Heart right ventricle (tissue), 16 donors: ENCODE results near the gene ZDHHC4. TPM values are rescaled to one million over a fixed set of nuclear protein-coding genes. Genes with fewer than 3 reads are reported as not detected.

ENCODE experiments used
- ATAC-seq, 8 donors: fragments of 200-7000 bp; cut with Tn5 transposase; one replicate each; pipeline ENCODE4 v1.9.1; 2020; ENCODE audit warnings: mild to moderate bottlenecking in 8 of 8, moderate library complexity in 8 of 8, moderate number of reproducible peaks in 1 of 8
- DNase-seq, 2 donors: peaks; one replicate each; pipeline ENCODE4 v3.0.0-alpha.2; 2020
- H3K27ac ChIP-seq, 10 donors: fragments of 200-600 bp; sonication (generic) in 2 of 10; one replicate each; pipeline versions ENCODE4 v1.5.0 to v1.8.0; 2020 to 2022; ENCODE audit warnings: mild to moderate bottlenecking in 3 of 10
- H3K27me3 ChIP-seq, 7 donors: fragments of 200-600 bp; one replicate each; pipeline ENCODE4 v1.8.0; 2021 to 2022; ENCODE audit warnings: mild to moderate bottlenecking in 2 of 7
- H3K36me3 ChIP-seq, 9 donors: fragments of 200-600 bp; sonication (generic) in 1 of 9; one replicate each; pipeline versions ENCODE4 v1.5.0 to v1.8.0; 2020 to 2022; ENCODE audit warnings: mild to moderate bottlenecking in 2 of 9
- H3K4me1 ChIP-seq, 9 donors: fragments of 200-600 bp; sonication (generic) in 1 of 9; one replicate each; pipeline versions ENCODE4 v1.5.0 to v1.8.0; 2020 to 2022; ENCODE audit warnings: mild to moderate bottlenecking in 4 of 9
- H3K4me3 ChIP-seq, 10 donors: fragments of 200-600 bp; sonication (generic) in 2 of 10; one replicate each; pipeline versions ENCODE4 v1.5.0 to v1.8.0; 2020 to 2022; ENCODE audit warnings: mild to moderate bottlenecking in 7 of 10, moderate library complexity in 2 of 10
- H3K9me3 ChIP-seq, 11 donors: fragments of 200-600 bp in 10 of 11; sonication (generic) in 2 of 11; one replicate each; pipeline versions ENCODE4 v1.5.0 to v1.8.0; 2013 to 2022; ENCODE audit warnings: mild to moderate bottlenecking in 2 of 11, control low read depth in 1 of 11, moderate library complexity in 1 of 11
- WGBS, 2 donors: extraction: QIAGEN DNeasy Blood & Tissue Kit; methylation state at CpG; one replicate each; pipeline ENCODE4 v1.1.7; 2013; ENCODE audit warnings: inconsistent platforms in 1 of 2; 5-methylcytosine and 5-hydroxymethylcytosine counted together
- intact Hi-C, 10 donors: fragments of 100-400 bp; cut with DNase I; formaldehyde crosslinking; loops; one replicate each; pipeline versions ENCODE4 v1.11.1 to v1.14.2; 2022
- polyA plus RNA-seq, 2 donors: library from polyadenylated mRNA; stranded (reverse); fragments of 200-250 nt; gene quantifications; one replicate each; pipeline ENCODE4 v1.2.3, GENCODE V29; 2013
- total RNA-seq, 10 donors: library from RNA; stranded (reverse); fragmentation: NEBNext Ultra II Directional in 3 of 10; extraction: Animal tissue kit (Norgen Biotek cat#: 25700) in 3 of 10; gene quantifications; one replicate each; pipeline versions ENCODE4 v1.2.1 to v1.2.4, GENCODE V29; 2021 to 2023
- TF ChIP-seq, protein P1 (sequence below), 9 donors: fragments of 200-600 bp; sonication (generic) in 2 of 9; IDR thresholded peaks; one replicate each; pipeline versions ENCODE4 v1.5.0 to v1.8.0; 2021 to 2022; ENCODE audit warnings: antibody characterized with exemption in 9 of 9, mild to moderate bottlenecking in 5 of 9, moderate library complexity in 1 of 9
- donor health status: Arrhythmogenic right ventricular cardiomyopathy.
- donor health status: ischemic (EF 13 %, LVEDD 7.1; RV severe dilation, severe dysfunction).
- donor health status: healthy with polysubstance abuse.
- donor health status: DM: no; HTN: yes; CAD: no.
- donor health status: DM: no; HTN: no; CAD: no.
- donor health status: ischemic (EF 25% LVEDD 6.9; RV normal size, moderate dysfunction).
- donor health status: ischemic (EF 25% LVEDD 5.7; RV mildly dilated, moderate dysfunction).
- donor health status: healthy.
- donor health status: DM: yes; HTN: yes; CAD: no.
- donor health status: Ischemic cardiomyopathy.
- donor health status: ischemic (EF 35%, LVEDD 5.7; RV mildly dilated, moderate dysfunction).
- donor health status: nonischemic (EF 11% LVEDD 7.7; RV severe dilation, severe dysfunction).
- donor health status: DM: yes; HTN: yes; CAD: no.
- donor health status: PGD.
- donor health status: ischemic (EF 29% LVEDD 5.4; RV normal size, mild dysfunction).
- donor health status: nonischemic (EF 23%, LVEDD 6.1; RV moderate dilation, normal function).

ZDHHC4 gene
- total and polyA plus RNA-seq, 12 donors: 25.5 to 54.2 (median 43.3) TPM

DNA sequence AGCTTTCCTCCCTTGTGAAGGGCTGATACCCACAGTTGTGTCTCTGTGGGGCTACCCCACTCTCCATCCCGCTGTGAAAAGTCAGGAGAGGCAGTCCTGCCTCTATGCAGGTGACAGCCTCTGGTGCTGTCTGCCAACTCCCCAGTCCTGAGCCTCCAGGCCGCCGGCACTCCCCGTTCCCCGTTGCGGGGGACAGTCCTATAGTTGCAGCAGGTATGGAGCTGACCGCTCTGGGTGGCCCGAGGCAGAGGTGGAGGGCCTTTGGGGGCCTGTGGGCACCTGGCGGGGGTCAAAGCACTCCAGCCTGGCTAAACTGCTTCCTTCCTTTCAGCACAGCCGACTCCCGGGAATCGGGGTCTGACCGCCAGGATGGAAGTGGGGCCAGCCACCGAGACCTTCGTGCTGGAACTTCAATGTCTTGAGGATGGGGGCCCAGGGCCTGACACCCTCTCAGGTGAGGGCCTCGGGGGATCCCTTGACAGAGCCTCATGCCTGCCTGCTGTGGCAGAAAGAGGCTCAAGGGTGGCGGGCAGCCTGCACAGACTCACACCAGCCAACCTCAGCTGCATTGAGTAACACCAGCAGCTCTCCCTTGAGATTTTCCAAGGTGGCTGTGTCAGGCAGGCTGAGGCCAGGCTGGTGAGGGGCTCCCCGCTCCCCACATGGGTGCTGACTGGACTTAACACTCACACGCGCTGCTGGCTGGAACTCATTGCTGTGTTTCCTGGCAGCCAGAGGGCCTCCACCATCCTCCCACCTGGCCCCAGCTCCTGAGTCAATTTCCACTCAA is 39.8 kb downstream of the ZDHHC4 start:
- peaks cover 0 to 33% (median 0%) of the 10 kb centered on the region in 7 donors for H3K27me3 ChIP-seq
- 88 to 90% methylated on average over 20 of the region's 20 CpGs for WGBS, 2 donors
- no peaks in the 10 kb centered on the region for H3K9me3 ChIP-seq
- no peak overlapping the region for H3K4me3 ChIP-seq
- TF ChIP-seq, protein P1, sequence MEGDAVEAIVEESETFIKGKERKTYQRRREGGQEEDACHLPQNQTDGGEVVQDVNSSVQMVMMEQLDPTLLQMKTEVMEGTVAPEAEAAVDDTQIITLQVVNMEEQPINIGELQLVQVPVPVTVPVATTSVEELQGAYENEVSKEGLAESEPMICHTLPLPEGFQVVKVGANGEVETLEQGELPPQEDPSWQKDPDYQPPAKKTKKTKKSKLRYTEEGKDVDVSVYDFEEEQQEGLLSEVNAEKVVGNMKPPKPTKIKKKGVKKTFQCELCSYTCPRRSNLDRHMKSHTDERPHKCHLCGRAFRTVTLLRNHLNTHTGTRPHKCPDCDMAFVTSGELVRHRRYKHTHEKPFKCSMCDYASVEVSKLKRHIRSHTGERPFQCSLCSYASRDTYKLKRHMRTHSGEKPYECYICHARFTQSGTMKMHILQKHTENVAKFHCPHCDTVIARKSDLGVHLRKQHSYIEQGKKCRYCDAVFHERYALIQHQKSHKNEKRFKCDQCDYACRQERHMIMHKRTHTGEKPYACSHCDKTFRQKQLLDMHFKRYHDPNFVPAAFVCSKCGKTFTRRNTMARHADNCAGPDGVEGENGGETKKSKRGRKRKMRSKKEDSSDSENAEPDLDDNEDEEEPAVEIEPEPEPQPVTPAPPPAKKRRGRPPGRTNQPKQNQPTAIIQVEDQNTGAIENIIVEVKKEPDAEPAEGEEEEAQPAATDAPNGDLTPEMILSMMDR (IDR thresholded peaks at IDR 0.05): no peak
- DNase-seq (no peak), ATAC-seq (no peak)
- peaks cover 0 to 16% (median 12%) of the 10 kb centered on the region in 9 donors for H3K4me1 ChIP-seq
- no peak overlapping the region for H3K27ac ChIP-seq
- intact Hi-C loops: no loop called here
- peaks cover 0 to 38% (median 7%) of the 10 kb centered on the region in 9 donors for H3K36me3 ChIP-seq

DNA sequence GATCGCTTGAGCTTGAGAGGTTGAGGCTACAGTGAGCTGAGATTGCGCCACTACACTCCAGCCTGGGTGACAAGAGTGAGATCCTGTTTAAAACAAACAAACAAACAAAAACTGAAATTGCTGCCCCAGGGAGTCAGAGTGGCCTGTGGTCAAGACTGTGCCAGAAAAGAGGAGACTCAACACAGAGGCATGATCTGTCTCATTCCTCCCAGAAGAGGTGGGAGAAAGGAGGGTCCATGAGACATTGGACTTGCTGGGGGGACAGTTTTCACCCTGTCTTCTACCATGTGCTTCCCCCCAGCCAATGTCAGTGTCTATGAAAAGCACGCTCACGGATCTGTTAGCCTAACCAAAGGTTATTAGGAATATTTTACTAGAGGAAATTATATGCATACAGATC is 41.4 kb downstream of the ZDHHC4 start:
- intact Hi-C loops: no loop called here
- ATAC-seq (no peak), DNase-seq (no peak)
- no peak overlapping the region for H3K4me3 ChIP-seq
- TF ChIP-seq, protein P1 (IDR thresholded peaks at IDR 0.05): no peak
- H3K4me1 ChIP-seq: peaks cover 0 to 16% (median 12%) of the 10 kb centered on the region in 9 donors
- H3K9me3 ChIP-seq: no peaks in the 10 kb centered on the region
- WGBS, 2 donors: 73 to 84% methylated on average over 4 of the region's 4 CpGs
- peaks cover 0 to 30% (median 0%) of the 10 kb centered on the region in 7 donors for H3K27me3 ChIP-seq
- H3K27ac ChIP-seq: no peak overlapping the region
- peaks cover 0 to 51% (median 8%) of the 10 kb centered on the region in 9 donors for H3K36me3 ChIP-seq

DNA sequence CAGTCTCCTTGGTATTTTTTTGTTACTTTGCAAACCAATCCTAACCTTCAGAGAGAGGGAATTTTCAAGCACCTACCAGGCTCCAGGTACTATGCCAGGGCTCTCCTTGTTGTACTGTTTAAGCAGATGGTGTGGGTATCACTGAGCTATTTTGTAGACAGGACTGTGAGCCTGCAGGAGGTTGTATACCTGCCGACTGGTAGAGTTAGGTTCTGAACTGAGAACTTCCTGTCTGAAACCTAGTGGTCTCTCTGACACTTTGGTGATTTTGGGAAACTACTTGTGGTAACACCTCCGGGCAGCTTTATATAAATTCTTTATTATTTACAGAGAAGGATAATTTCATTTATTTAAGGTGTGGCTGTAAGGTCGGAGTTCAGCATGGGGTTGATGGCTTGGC is 42.7 kb downstream of the ZDHHC4 start:
- no peak overlapping the region for H3K4me3 ChIP-seq
- intact Hi-C loops: no loop called here
- TF ChIP-seq, protein P1 (IDR thresholded peaks at IDR 0.05): no peak
- H3K36me3 ChIP-seq: peaks cover 0 to 61% (median 8%) of the 10 kb centered on the region in 9 donors
- peaks cover 0 to 13% (median 11%) of the 10 kb centered on the region in 9 donors for H3K4me1 ChIP-seq
- DNase-seq: no peak
- H3K9me3 ChIP-seq: no peaks in the 10 kb centered on the region
- no peak for ATAC-seq
- 89 to 91% methylated on average over 3 of the region's 3 CpGs for WGBS, 2 donors
- H3K27me3 ChIP-seq: peaks cover 0 to 17% (median 0%) of the 10 kb centered on the region in 7 donors
- no peak overlapping the region for H3K27ac ChIP-seq

DNA sequence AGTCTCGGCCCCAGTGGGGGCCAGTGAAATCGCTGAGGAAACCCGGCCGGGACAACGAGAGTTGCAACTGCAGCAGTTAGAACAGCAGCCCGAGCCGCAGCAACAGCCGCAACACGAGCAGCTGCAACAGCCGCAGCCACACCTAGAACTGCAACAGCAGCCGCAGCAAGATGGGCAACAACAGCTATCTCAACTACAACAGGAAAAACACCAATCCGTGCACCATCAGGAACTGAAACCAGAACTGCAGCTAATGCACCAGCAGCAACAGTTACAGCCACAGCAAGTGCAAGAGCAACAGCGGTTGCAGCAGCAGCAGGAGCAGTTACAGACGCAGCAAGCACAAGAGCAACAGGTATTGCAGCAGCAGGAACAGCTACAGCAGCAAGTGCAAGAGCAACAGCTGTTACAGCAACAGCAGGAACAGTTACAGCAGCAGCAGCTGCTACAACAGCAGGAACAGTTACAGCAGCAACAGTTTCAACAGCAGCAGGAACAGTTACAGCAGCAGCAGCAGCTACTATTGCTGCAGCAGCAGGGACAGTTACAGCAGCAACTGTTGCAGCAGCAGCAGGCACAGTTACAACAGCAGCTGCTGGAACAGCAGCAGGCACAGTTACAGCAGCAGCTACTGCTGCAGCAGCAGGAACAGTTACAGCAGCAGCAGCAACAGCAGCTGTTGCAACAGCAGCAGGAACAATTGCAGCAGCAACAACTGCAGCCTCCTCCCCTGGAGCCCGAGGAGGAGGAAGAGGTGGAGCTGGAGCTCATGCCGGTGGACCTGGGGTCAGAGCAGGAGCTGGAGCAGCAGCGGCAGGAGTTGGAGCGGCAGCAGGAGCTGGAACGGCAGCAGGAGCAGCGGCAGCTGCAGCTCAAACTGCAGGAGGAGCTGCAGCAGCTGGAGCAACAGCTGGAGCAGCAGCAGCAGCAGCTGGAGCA is 44.2 kb downstream of the ZDHHC4 start:
- Histone ChIP-seq H3K4me1 (peaks cover 0 to 5% (median 3%) of the 10 kb centered on the region in 9 donors), H3K36me3 (peaks cover 0 to 66% (median 8%) of the 10 kb centered on the region in 9 donors), H3K9me3 (no peaks in the 10 kb centered on the region), H3K4me3 (no peak overlapping the region), H3K27me3 (peaks cover 0 to 6% (median 0%) of the 10 kb centered on the region in 7 donors), H3K27ac (no peak overlapping the region)
- TF ChIP-seq, protein P1 (IDR thresholded peaks at IDR 0.05): no peak
- ATAC-seq: no peak
- intact Hi-C loops: no loop called here
- WGBS, 2 donors: 92 to 94% methylated on average over 20 of the region's 20 CpGs
- DNase-seq: no peak
